ENCODE results near the gene ZFYVE9. TPM values are rescaled to one million over a fixed set of nuclear protein-coding genes. Genes with fewer than 3 reads are reported as not detected.
A peak's percentile ranks its signal among the peaks of the same experiment; 100 is the strongest.

The ZFYVE9 gene
- total and polyA plus RNA-seq, 2 of the 13 experiments (the other 11 are each of a cell fraction or from before 2014, with no cell fraction given) = 9.2 to 19.8 TPM

GRCh38 chr1:52098139-52098871, 43.6 kb upstream of the ZFYVE9 start (continued):
- TF ChIP-seq SP1 (IDR thresholded peaks at IDR 0.05) (no peak), SP1 (CRISPR knock-in tag; IDR thresholded peaks at IDR 0.05) (no peak), ZKSCAN8 (CRISPR knock-in tag; IDR thresholded peaks at IDR 0.05; ENCODE audit: borderline replicate concordance) (peak; percentile 56; the same call in 1 of the 2 replicates), ATF7-NPFF (CRISPR knock-in tag; IDR thresholded peaks at IDR 0.05; ENCODE audit: low read depth) (no peak), ZNF569 (CRISPR knock-in tag; IDR thresholded peaks at IDR 0.05; ENCODE audit: borderline replicate concordance) (no peak), ZBTB10 (CRISPR knock-in tag; IDR thresholded peaks at IDR 0.05; ENCODE audit: borderline replicate concordance) (no peak), SP5 (CRISPR knock-in tag; IDR thresholded peaks at IDR 0.05; ENCODE audit: borderline replicate concordance, low read depth) (peak; percentile 100), ZNF326 (CRISPR knock-in tag; IDR thresholded peaks at IDR 0.05; ENCODE audit: borderline replicate concordance) (no peak), ZFYVE20 (CRISPR knock-in tag; IDR thresholded peaks at IDR 0.05; ENCODE audit: borderline replicate concordance, low read depth) (no peak), SIX4 (CRISPR knock-in tag; IDR thresholded peaks at IDR 0.05) (peak; percentile 54; the same call in 1 of the 2 replicates), ATF4 (CRISPR knock-in tag; IDR thresholded peaks at IDR 0.05) (peak in 1 of 2 experiments; percentile 39; a peak in 1 of 4 replicates), AHR (CRISPR knock-in tag; IDR thresholded peaks at IDR 0.05) (no peak), MYPOP (CRISPR knock-in tag; IDR thresholded peaks at IDR 0.05) (peak; percentile 49; the same call in 1 of the 2 replicates), ATF5 (CRISPR knock-in tag; IDR thresholded peaks at IDR 0.05; ENCODE audit: low read depth) (no peak), MEIS1 (CRISPR knock-in tag; IDR thresholded peaks at IDR 0.05; ENCODE audit: borderline replicate concordance) (no peak), SCMH1 (CRISPR knock-in tag; IDR thresholded peaks at IDR 0.05; ENCODE audit: borderline replicate concordance) (no peak), MAFK (conservative IDR thresholded peaks at IDR 0.05 in 1 of 2, IDR thresholded peaks at IDR 0.05 in 1 of 2; ENCODE audit: low read length in 2 of 2) (no peak), ZBTB34 (CRISPR knock-in tag; IDR thresholded peaks at IDR 0.05) (no peak), CTCF (CRISPR knock-in tag; IDR thresholded peaks at IDR 0.05) (0 out of 2 replicates have a peak, but pooled peaks have one; percentile 7), CENPT (CRISPR knock-in tag; IDR thresholded peaks at IDR 0.05; ENCODE audit: low read depth) (no peak)

Measured in HepG2 (cell line).